VCaP (cell line): ENCODE results near the gene BDKRB1.

Source experiments
- H3K27ac ChIP-seq: fragments of 450-650 bp; 2 replicates; pipeline ENCODE4 v1.5.1; 2017
- CTCF ChIP-seq: fragments of 450-650 bp; conservative IDR thresholded peaks from 2 replicates; pipeline ENCODE4 v1.5.1; 2017; ENCODE audit warnings: mild to moderate bottlenecking, moderate library complexity

BDKRB1 gene

GRCh38 chr14:96233661-96234060, 22.3 kb upstream of the BDKRB1 start:
- no peak overlapping the region for H3K27ac ChIP-seq
- no peak for TF ChIP-seq CTCF

GRCh38 chr14:96235426-96235825, 20.6 kb upstream of the BDKRB1 start:
- H3K27ac ChIP-seq = no peak overlapping the region
- TF ChIP-seq CTCF = no peak

GRCh38 chr14:96237641-96238040, 18.4 kb upstream of the BDKRB1 start:
- no peak overlapping the region for H3K27ac ChIP-seq
- TF ChIP-seq CTCF = no peak

GRCh38 chr14:96238676-96239265, 17.2 kb upstream of the BDKRB1 start:
- no peak overlapping the region for H3K27ac ChIP-seq
- TF ChIP-seq CTCF = no peak

GRCh38 chr14:96239711-96240141, 16.3 kb upstream of the BDKRB1 start:
- no peak for TF ChIP-seq CTCF
- H3K27ac ChIP-seq = no peak overlapping the region

GRCh38 chr14:96240641-96241040, 15.4 kb upstream of the BDKRB1 start:
- H3K27ac ChIP-seq = no peak overlapping the region
- TF ChIP-seq CTCF = no peak

- H3K27ac ChIP-seq = no peak overlapping the region
- TF ChIP-seq CTCF = no peak
These were observed 13.9 kb upstream of the BDKRB1 start for GRCh38 chr14:96242126-96242525.
